Glutamatergic neuron (in vitro differentiated cells): Measurements from ENCODE around the gene RLF. TPM values are rescaled to one million over a fixed set of nuclear protein-coding genes. Genes with fewer than 3 reads are reported as not detected.
"Not testable (repeated sequence)": the region's sequence is repeated elsewhere in the genome, so short reads cannot be mapped to it uniquely, and the experiment has no call there.

Experiments used
- DNase-seq: peaks from one replicate; pipeline ENCODE4 v3.0.0; 2022
- H3K27ac Mint-ChIP-seq: one replicate; pipeline ENCODE4 v1.8.0; 2020; ENCODE audit warnings: mild to moderate bottlenecking, mixed read lengths, inconsistent platforms; ENCODE audit not compliant: unreplicated experiment
- H3K27me3 Mint-ChIP-seq: one replicate; pipeline ENCODE4 v1.8.0; 2020; ENCODE audit warnings: mild to moderate bottlenecking, moderate library complexity, mixed read lengths, inconsistent platforms; ENCODE audit not compliant: unreplicated experiment
- H3K36me3 Mint-ChIP-seq: one replicate; pipeline ENCODE4 v1.8.0; 2020; ENCODE audit warnings: mild to moderate bottlenecking, mixed read lengths, inconsistent platforms; ENCODE audit not compliant: unreplicated experiment
- H3K4me1 Mint-ChIP-seq: one replicate; pipeline ENCODE4 v1.8.0; 2020; ENCODE audit warnings: mild to moderate bottlenecking, low read depth, mixed read lengths, inconsistent platforms; ENCODE audit not compliant: unreplicated experiment
- H3K4me3 Mint-ChIP-seq: one replicate; pipeline ENCODE4 v1.8.0; 2020; ENCODE audit warnings: mild to moderate bottlenecking, mixed read lengths, inconsistent platforms; ENCODE audit not compliant: unreplicated experiment
- H3K9me3 Mint-ChIP-seq: one replicate; pipeline ENCODE4 v1.8.0; 2020; ENCODE audit warnings: mild to moderate bottlenecking, moderate library complexity, mixed read lengths, inconsistent platforms; ENCODE audit not compliant: unreplicated experiment
- CTCF ChIP-seq: fragments of 200-600 bp; sonication (generic); IDR thresholded peaks from one replicate; pipeline ENCODE4 v1.5.0; 2021; ENCODE audit not compliant: partially characterized antibody, unreplicated experiment
- total RNA-seq: library from RNA; stranded (reverse); fragmentation: NEBNext Ultra II Directional; extraction: Animal tissue kit (Norgen Biotek cat#: 25700); gene quantifications from one replicate; pipeline ENCODE4 v1.2.1, GENCODE V29; 2021; ENCODE audit not compliant: unreplicated experiment

The RLF gene
- total RNA-seq, 1 donor from 2014 or later: 15.0 TPM

GRCh38 chr1:40210511-40211204, 49.5 kb downstream of the RLF start:
- Mint-ChIP-seq H3K27ac (no peak overlapping the region), H3K27me3 (peaks cover 3% of the 10 kb centered on the region)

GRCh38 chr1:40218333-40218732, 57.1 kb downstream of the RLF start:
- Mint-ChIP-seq H3K27me3 (no peaks in the 10 kb centered on the region), H3K4me3 (no peak overlapping the region), H3K36me3 (no peaks in the 10 kb centered on the region), H3K4me1 (no peaks in the 10 kb centered on the region), H3K9me3 (peaks cover 3% of the 10 kb centered on the region), H3K27ac (no peak overlapping the region)
- TF ChIP-seq CTCF: no peak
- no peak for DNase-seq

More at GRCh38 chr1:40210511-40211204, 49.5 kb downstream of the RLF start:
- no peak for DNase-seq
- Mint-ChIP-seq H3K9me3 (no peaks in the 10 kb centered on the region), H3K4me1 (no peaks in the 10 kb centered on the region), H3K36me3 (no peaks in the 10 kb centered on the region), H3K4me3 (no peak overlapping the region)
- TF ChIP-seq CTCF: no peak

- H3K9me3 Mint-ChIP-seq, H3K36me3 Mint-ChIP-seq, H3K27ac Mint-ChIP-seq, H3K4me3 Mint-ChIP-seq, DNase-seq, H3K27me3 Mint-ChIP-seq, H3K4me1 Mint-ChIP-seq: not testable (repeated sequence)
Measured at GRCh38 chr1:40221471-40221905, 60.3 kb downstream of the RLF start.

GRCh38 chr1:40221977-40222772, 61.0 kb downstream of the RLF start:
- no peak for DNase-seq
- no peak for TF ChIP-seq CTCF
- Mint-ChIP-seq H3K4me3 (no peak overlapping the region), H3K36me3 (no peaks in the 10 kb centered on the region), H3K4me1 (no peaks in the 10 kb centered on the region), H3K27ac (no peak overlapping the region), H3K9me3 (peaks cover 2% of the 10 kb centered on the region), H3K27me3 (no peaks in the 10 kb centered on the region)

- Mint-ChIP-seq H3K27me3 (no peaks in the 10 kb centered on the region), H3K9me3 (peaks cover 2% of the 10 kb centered on the region), H3K4me1 (no peaks in the 10 kb centered on the region), H3K4me3 (no peak overlapping the region), H3K27ac (no peak overlapping the region), H3K36me3 (no peaks in the 10 kb centered on the region)
- no peak for TF ChIP-seq CTCF
- no peak for DNase-seq
Measured at GRCh38 chr1:40224040-40224439, 62.9 kb downstream of the RLF start.
